B cell (primary cell): ENCODE results near the gene TBXAS1.

Experiments
- EZH2 ChIP-seq: IDR thresholded peaks from 2 replicates; pipeline ENCODE4 v1.6.1; 2012; ENCODE audit warnings: borderline replicate concordance, low read depth, mild to moderate bottlenecking, moderate library complexity, low read length; ENCODE audit not compliant: insufficient read depth, poor library complexity, severe bottlenecking
- TF ChIP-seq, protein P1 (sequence below): fragments of 200-600 bp; IDR thresholded peaks from one replicate; pipeline ENCODE4 v1.8.0; 2022; ENCODE audit warnings: antibody characterized with exemption, mild to moderate bottlenecking

GRCh38 chr7:139897422-139898090, 68.5 kb downstream of the TBXAS1 start:
- TF ChIP-seq, protein P1, sequence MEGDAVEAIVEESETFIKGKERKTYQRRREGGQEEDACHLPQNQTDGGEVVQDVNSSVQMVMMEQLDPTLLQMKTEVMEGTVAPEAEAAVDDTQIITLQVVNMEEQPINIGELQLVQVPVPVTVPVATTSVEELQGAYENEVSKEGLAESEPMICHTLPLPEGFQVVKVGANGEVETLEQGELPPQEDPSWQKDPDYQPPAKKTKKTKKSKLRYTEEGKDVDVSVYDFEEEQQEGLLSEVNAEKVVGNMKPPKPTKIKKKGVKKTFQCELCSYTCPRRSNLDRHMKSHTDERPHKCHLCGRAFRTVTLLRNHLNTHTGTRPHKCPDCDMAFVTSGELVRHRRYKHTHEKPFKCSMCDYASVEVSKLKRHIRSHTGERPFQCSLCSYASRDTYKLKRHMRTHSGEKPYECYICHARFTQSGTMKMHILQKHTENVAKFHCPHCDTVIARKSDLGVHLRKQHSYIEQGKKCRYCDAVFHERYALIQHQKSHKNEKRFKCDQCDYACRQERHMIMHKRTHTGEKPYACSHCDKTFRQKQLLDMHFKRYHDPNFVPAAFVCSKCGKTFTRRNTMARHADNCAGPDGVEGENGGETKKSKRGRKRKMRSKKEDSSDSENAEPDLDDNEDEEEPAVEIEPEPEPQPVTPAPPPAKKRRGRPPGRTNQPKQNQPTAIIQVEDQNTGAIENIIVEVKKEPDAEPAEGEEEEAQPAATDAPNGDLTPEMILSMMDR = no peak
- TF ChIP-seq EZH2 = no peak
